MG63 (cell line): Measurements from ENCODE around the gene C1QL2. TPM values are rescaled to one million over a fixed set of nuclear protein-coding genes. Genes with fewer than 3 reads are reported as not detected.

Source experiments
- DNase-seq: peaks from one replicate; pipeline ENCODE4 v3.0.0-alpha.2; 2020
- H3K27me3 ChIP-seq: fragments of 250-450 bp; sonication (Bioruptor Pico); 2 replicates; pipeline ENCODE4 v1.5.1; 2020; ENCODE audit warnings: mild to moderate bottlenecking, moderate library complexity
- H3K36me3 ChIP-seq: fragments of 250-450 bp; sonication (Bioruptor Pico); 2 replicates; pipeline ENCODE4 v1.5.1; 2020; ENCODE audit warnings: mild to moderate bottlenecking, moderate library complexity
- H3K4me3 ChIP-seq: fragments of 250-450 bp; sonication (Bioruptor Pico); 2 replicates; pipeline ENCODE4 v1.5.1; 2020; ENCODE audit warnings: mild to moderate bottlenecking, moderate library complexity
- H3K9me3 ChIP-seq: fragments of 250-450 bp; sonication (Bioruptor Pico); 2 replicates; pipeline ENCODE4 v1.5.1; 2020; ENCODE audit warnings: mild to moderate bottlenecking, moderate library complexity
- total RNA-seq: library from RNA; depleted of rRNA; stranded (reverse); fragments of >200 nt; shearing (Covaris generic); gene quantifications from 2 replicates; pipeline ENCODE4 v1.2.3, GENCODE V29; 2014; ENCODE audit warnings: low replicate concordance

C1QL2 gene
- total RNA-seq, 1 experiment from 2014 or later: not detected

- Histone ChIP-seq H3K36me3 (no peaks in the 10 kb centered on the region), H3K4me3 (no peak overlapping the region), H3K27me3 (peaks cover 31% of the 10 kb centered on the region), H3K9me3 (no peaks in the 10 kb centered on the region)
- no peak for DNase-seq
Measured at GRCh38 chr2:119156891-119157773, 1.4 kb downstream of the C1QL2 start.

GRCh38 chr2:119156105-119156890, 2.3 kb downstream of the C1QL2 start:
- Histone ChIP-seq H3K4me3 (no peak overlapping the region), H3K27me3 (peaks cover 31% of the 10 kb centered on the region), H3K9me3 (no peaks in the 10 kb centered on the region), H3K36me3 (no peaks in the 10 kb centered on the region)
- DNase-seq: no peak

- no peak for DNase-seq
- Histone ChIP-seq H3K36me3 (no peaks in the 10 kb centered on the region), H3K4me3 (no peak overlapping the region), H3K9me3 (no peaks in the 10 kb centered on the region), H3K27me3 (peaks cover 33% of the 10 kb centered on the region)
Measured at GRCh38 chr2:119155633-119156032, 2.9 kb downstream of the C1QL2 start.

GRCh38 chr2:119154076-119154475, 4.5 kb downstream of the C1QL2 start:
- H3K4me3 ChIP-seq: no peak overlapping the region
- DNase-seq: no peak
- no peaks in the 10 kb centered on the region for H3K36me3 ChIP-seq
- H3K27me3 ChIP-seq: peaks cover 32% of the 10 kb centered on the region
- H3K9me3 ChIP-seq: no peaks in the 10 kb centered on the region

- Histone ChIP-seq H3K36me3 (no peaks in the 10 kb centered on the region), H3K27me3 (peaks cover 7% of the 10 kb centered on the region), H3K4me3 (no peak overlapping the region), H3K9me3 (no peaks in the 10 kb centered on the region)
- DNase-seq: no peak
Measured at GRCh38 chr2:119149611-119150010, 8.9 kb downstream of the C1QL2 start.

- Histone ChIP-seq H3K4me3 (no peak overlapping the region), H3K9me3 (no peaks in the 10 kb centered on the region), H3K27me3 (peaks cover 7% of the 10 kb centered on the region), H3K36me3 (no peaks in the 10 kb centered on the region)
- no peak for DNase-seq
Measured at GRCh38 chr2:119147776-119148715, 10.5 kb downstream of the C1QL2 start.

GRCh38 chr2:119144806-119145205, 13.7 kb downstream of the C1QL2 start:
- peaks cover 2% of the 10 kb centered on the region; the same call in 1 of the 2 replicates for H3K27me3 ChIP-seq
- no peak overlapping the region for H3K4me3 ChIP-seq
- no peak for DNase-seq
- H3K36me3 ChIP-seq: no peaks in the 10 kb centered on the region
- no peaks in the 10 kb centered on the region for H3K9me3 ChIP-seq

GRCh38 chr2:119142824-119143223, 15.7 kb downstream of the C1QL2 start:
- peaks cover 2% of the 10 kb centered on the region; the same call in 1 of the 2 replicates for H3K27me3 ChIP-seq
- no peak for DNase-seq
- H3K9me3 ChIP-seq: no peaks in the 10 kb centered on the region
- H3K4me3 ChIP-seq: no peak overlapping the region
- no peaks in the 10 kb centered on the region for H3K36me3 ChIP-seq

GRCh38 chr2:119137502-119137901, 21.0 kb downstream of the C1QL2 start:
- Histone ChIP-seq H3K36me3 (no peaks in the 10 kb centered on the region), H3K27me3 (peaks cover 2% of the 10 kb centered on the region; the same call in 1 of the 2 replicates), H3K4me3 (no peak overlapping the region), H3K9me3 (no peaks in the 10 kb centered on the region)
- DNase-seq: no peak

GRCh38 chr2:119136872-119137271, 21.7 kb downstream of the C1QL2 start:
- no peak for DNase-seq
- no peaks in the 10 kb centered on the region; the same call in 1 of the 2 replicates for H3K27me3 ChIP-seq
- H3K36me3 ChIP-seq: no peaks in the 10 kb centered on the region
- H3K4me3 ChIP-seq: no peak overlapping the region
- H3K9me3 ChIP-seq: no peaks in the 10 kb centered on the region

GRCh38 chr2:119136093-119136492, 22.5 kb downstream of the C1QL2 start:
- no peak overlapping the region for H3K4me3 ChIP-seq
- no peaks in the 10 kb centered on the region; the same call in 1 of the 2 replicates for H3K27me3 ChIP-seq
- no peaks in the 10 kb centered on the region for H3K36me3 ChIP-seq
- H3K9me3 ChIP-seq: no peaks in the 10 kb centered on the region
- DNase-seq: peak; percentile 42

GRCh38 chr2:119134775-119135174, 23.8 kb downstream of the C1QL2 start:
- no peak for DNase-seq
- no peak overlapping the region for H3K4me3 ChIP-seq
- no peaks in the 10 kb centered on the region for H3K36me3 ChIP-seq
- H3K27me3 ChIP-seq: no peaks in the 10 kb centered on the region; the same call in 1 of the 2 replicates
- no peaks in the 10 kb centered on the region for H3K9me3 ChIP-seq

- H3K4me3 ChIP-seq: no peak overlapping the region
- DNase-seq: peak; percentile 33
- no peaks in the 10 kb centered on the region; the same call in 1 of the 2 replicates for H3K27me3 ChIP-seq
- no peaks in the 10 kb centered on the region for H3K9me3 ChIP-seq
- H3K36me3 ChIP-seq: no peaks in the 10 kb centered on the region
Measured at GRCh38 chr2:119126650-119127049, 31.9 kb downstream of the C1QL2 start.

GRCh38 chr2:119123389-119123788, 35.2 kb downstream of the C1QL2 start:
- no peak for DNase-seq
- H3K27me3 ChIP-seq: no peaks in the 10 kb centered on the region; the same call in 1 of the 2 replicates
- H3K9me3 ChIP-seq: no peaks in the 10 kb centered on the region
- no peak overlapping the region for H3K4me3 ChIP-seq
- H3K36me3 ChIP-seq: no peaks in the 10 kb centered on the region

GRCh38 chr2:119122663-119123062, 35.9 kb downstream of the C1QL2 start:
- no peak for DNase-seq
- Histone ChIP-seq H3K36me3 (no peaks in the 10 kb centered on the region), H3K9me3 (no peaks in the 10 kb centered on the region), H3K4me3 (no peak overlapping the region), H3K27me3 (no peaks in the 10 kb centered on the region; the same call in 1 of the 2 replicates)

- Histone ChIP-seq H3K27me3 (no peaks in the 10 kb centered on the region; the same call in 1 of the 2 replicates), H3K36me3 (no peaks in the 10 kb centered on the region), H3K4me3 (no peak overlapping the region), H3K9me3 (no peaks in the 10 kb centered on the region)
- DNase-seq: no peak
Measured at GRCh38 chr2:119119999-119120756, 38.4 kb downstream of the C1QL2 start.
